Lower leg skin (tissue), 3 donors: ENCODE measurements around the gene CUL7.

ENCODE experiments used
- CTCF ChIP-seq, 3 donors: fragments of 450-650 bp; IDR thresholded peaks; one replicate each; pipeline ENCODE4 v1.5.1; 2016; ENCODE audit warnings: antibody characterized with exemption in 3 of 3, mild to moderate bottlenecking in 3 of 3, moderate library complexity in 2 of 3
- POLR2A ChIP-seq, 2 donors: fragments of 450-650 bp; IDR thresholded peaks; one replicate each; pipeline ENCODE4 v1.6.1; 2016 to 2017; ENCODE audit warnings: antibody characterized with exemption in 2 of 2, mild to moderate bottlenecking in 1 of 2, moderate library complexity in 1 of 2

- no peak for TF ChIP-seq CTCF (IDR thresholded peaks at IDR 0.05)
- no peak for TF ChIP-seq POLR2A (IDR thresholded peaks at IDR 0.05)
Measured at GRCh38 chr6:42996513-42996912, 57.1 kb downstream of the CUL7 start.
